NCI-H2107 treated with DMSO at 0.1 percent for 48 hours (cell line): Measurements from ENCODE around the gene ARID1B.
"Not testable (repeated sequence)": the region's sequence is repeated elsewhere in the genome, so short reads cannot be mapped to it uniquely, and the experiment has no call there.

Source experiments
- DNase-seq: peaks from one replicate; lab custom pipeline; 2025; ENCODE audit not compliant: unreplicated experiment; lab: John Stamatoyannopoulos, UW

Gene ARID1B

DNA sequence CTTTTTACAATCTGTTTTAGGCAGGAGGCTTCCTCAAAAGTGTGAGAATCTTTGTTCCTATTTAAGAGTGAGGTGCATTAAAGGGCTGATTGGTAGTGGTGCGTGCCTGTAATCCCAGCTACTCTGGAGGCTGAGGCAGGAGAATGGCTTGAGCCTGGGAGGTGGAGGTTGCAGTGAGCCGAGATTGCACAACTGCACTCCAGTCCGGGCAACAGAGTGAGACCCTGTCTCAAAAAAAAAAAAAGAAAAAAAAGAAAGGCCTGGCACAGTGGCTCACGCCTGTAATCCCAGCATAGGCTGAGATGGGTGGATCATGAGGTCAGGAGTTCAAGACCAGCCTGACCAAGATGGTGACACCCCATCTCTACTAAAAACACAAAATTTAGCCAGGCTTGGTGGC lies 205.7 kb downstream of the ARID1B start:
- DNase-seq, result not testable (repeated sequence)

DNA sequence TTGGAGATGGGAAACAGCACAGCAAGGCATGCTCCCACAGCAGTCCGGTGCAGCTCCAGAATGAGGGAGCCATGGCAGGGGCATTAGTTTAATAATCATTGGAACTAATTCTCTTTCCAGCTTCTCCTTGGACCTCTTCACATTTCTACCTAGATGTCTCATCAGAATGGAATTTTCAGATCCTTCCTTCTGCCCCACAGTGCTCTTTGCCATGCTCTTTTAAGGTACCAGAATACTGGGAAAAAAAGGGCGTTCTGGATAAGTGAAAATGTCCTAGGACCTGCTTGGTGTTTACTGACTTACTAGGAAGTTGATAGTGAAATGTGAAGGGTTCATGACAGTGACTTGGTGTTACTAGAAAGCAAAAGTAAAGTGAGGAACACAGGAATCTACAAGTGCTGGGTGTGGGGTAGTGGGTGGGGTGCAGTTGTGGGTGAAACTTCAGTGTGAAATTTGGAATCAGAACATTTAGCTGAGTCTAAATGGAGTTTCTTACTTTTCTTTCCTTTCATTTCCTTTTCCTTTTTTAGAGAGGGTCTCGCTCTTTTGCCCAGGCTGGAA lies 207.1 kb downstream of the ARID1B start:
- DNase-seq, result no peak

DNA sequence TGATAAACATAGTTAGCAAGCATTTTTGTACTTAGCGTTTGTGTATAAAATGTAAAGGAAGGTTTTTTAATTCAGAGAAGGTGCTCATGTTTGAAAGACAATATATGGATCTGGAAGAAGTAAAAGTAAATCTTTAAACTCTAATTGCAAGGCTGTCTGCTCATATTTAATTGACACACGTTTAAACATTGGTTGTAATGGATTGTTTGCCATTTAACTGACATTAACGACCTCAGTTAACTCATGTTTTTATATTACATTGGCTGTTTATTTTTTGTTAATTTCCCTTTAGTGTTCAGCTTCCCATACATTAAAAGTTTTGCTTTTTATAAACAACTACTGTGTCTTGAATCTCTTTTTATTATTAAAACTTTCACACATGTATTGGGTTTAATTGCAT lies 208.1 kb downstream of the ARID1B start:
- DNase-seq, result no peak

DNA sequence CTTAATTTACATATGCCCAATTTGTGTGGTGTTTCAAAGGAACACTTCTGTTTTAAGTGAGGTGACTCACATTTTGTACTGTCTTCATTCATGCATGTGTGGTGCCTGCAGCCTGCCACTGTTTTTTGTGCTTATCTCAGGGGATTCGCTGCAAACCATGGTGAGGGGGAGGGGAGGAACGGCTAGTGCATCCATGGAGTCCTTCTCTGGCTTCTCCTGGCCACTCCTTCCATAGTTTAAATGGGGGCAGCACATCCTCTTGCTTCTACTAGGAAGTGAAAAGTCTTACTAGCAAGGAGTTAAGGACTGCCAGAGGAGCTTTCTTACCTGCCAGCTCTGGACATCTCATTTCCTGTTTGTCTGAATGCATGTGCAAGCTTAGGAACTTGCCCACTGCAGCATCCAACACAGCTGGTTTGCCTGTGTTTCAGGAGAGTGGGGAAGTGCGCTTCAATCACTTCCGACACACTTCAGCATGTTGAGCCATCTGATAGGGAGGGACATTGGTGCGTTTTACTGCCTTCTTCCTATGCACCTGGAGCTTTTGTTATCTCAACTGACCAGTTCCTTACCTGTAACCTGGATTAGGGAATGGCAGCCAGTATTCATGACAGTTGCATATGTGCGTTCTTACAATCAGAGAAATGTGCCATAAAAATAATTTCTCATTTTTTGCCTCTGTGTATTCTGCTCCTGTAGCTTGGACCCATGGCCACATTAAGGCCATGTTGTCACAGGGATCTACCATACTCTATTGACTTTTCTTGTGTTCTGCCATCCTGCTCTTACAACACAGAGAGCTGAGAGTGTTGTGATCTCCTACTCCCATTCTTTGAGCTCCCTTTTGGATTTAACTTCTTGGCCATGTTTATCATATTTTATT lies 211.3 kb downstream of the ARID1B start:
- peak; percentile 43 for DNase-seq

DNA sequence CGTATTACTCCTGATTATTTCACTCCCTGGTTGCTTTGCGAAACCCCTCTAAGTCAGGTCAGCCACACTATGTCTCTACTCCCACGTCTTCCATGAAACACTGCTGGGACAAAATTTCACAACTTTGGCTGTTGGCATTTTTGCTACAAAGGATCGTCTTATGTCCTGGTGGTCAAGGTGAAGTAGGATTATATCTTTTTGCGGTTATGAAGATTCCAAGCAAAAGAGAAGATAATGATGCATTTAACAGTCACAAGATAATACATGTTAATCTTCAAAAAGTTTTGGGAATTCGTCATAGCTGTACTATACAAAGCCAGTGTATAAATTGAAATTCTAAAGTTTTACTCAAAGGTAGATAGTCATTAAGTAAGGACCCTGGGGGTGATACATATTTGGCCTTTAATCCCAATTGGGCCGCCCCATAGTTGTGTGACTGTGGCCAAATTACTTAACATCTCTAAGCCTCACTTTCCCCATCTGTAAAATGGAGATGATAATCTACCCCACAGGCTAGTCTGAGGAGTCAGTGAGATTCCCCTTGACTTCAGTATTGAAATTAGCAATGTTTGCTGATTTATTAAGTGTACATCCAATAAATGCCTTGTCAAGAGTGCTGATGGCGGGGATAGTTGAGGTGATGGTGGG lies 212.1 kb downstream of the ARID1B start:
- no peak for DNase-seq

DNA sequence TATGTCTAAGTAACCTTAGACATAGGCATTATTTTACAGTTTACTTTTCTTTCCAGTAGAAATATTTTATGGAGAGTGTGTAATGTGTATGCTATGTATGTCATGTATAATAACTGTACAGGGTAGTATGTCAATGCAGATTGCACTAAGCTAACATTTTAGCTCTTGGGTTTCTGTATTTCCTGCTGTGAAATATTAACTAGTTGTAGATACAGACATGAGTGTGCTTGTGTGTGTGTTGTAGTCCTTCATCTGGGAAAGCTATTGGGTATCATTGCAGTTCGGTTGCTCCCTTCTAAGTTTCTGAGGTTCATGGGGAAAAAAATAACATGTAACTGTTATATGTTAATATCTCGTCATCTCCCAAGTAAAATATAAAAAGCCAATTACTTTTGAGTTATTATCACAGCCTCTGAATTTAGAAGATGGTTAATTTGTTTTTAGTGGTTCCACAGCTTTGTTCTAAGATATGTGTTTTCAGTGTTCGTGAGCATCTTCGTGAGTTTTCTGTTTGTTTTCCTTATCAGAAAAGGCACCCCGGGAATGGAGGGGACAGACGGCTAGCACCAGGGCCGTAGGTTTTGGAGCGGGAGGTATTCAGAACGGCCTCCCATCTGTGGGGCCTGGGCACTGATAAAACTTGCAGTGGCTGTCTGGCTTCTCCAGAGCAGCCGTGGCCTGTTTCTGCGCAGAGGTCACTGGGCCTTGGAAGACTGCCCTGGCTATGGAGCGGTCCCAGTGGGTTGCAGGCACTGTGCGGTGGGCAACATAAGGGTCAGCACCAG lies 215.0 kb downstream of the ARID1B start:
- DNase-seq, result no peak

DNA sequence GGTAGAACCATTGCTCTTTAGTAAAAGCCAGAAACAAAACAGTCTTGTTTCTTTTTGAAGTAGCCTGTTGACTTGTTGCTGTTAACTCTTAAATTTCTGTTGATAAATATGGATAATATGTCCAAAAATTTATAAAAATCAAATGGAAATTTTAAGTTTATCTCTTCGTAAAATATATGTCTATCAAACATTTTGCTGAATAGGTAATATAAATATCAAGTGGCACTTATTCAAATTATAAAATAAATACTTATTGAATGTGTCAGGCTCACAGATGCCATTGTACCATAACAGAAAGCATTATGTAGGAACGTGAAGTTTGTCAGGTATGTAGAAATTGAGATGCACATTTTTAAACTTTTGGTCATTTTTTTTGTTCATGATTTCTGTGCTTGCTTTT lies 216.5 kb downstream of the ARID1B start:
- no peak for DNase-seq

DNA sequence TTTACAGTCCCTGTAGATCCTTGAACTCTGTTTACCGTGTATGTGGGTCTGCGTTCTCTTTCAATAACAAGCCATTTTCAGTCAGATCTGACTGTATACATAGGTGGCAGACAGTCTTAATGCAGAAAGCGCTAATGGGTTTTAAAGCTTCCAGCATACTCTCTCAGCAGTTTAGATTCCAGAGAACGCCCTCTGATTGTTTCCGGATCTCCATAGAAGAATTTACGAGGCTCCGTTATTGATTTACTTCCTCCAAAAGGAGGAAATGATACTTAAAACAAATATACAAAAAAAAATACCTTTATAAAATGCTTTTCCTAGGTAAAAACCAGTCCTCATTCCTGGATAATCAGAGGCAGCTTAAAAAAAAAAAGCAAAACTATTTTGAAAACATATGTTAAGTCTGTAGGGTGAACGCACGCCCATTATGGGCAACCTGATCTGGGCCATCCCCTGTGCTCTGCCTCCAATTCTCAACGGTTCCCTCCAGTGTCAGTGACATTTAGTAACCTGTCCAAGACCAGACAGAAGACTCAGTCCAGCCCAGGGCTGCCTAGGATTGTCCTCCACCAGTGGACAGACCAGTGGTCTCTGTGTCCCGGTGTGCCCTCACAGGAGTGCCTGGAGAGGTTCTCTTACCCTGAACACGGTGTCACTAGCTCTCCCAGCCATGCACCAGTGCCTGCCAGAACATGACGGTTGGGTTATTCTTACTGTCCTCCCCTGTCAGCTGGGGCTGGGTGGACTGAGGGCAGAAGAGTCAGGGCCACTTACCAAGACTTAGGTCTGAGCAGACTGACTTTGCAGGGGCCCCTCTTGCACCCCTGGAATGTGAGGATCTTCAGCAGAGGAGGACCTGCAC lies 217.3 kb downstream of the ARID1B start:
- no peak for DNase-seq

DNA sequence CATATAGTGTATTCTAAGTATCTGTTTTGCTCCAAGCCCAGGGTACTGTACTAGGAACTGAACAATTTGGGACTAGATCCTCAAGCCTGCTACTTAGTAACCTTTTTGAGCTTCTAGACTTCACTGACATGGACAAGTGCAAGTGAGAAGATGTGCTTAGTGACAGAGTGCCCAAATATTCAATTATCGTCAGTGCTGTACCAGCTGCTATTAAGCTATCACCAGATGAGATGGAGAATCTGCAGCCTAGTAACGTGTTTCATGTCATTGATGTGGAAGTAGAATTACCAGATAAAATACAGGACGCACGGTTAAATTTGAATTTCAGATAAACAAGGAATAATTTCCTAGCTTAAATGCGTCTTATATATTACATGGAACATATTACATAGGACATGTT lies 218.3 kb downstream of the ARID1B start:
- DNase-seq, result no peak

DNA sequence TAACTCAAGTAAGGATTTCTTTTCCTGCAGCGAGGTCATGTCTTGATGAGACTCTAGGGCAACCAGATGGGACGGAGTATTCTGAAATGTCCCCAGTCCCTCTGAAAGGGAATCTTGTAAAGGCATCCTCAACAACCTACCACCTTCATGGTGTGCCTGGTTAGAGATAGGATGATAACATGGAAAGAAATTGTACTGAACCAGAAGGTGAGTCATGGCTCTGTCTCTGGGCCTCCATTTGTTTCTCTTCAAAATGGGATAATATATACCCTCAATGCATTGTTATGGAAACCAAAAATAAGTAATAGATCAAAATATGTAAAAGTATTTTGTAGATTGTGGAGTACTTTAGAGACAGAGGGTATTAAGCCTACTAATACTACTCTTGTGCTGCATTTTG lies 219.1 kb downstream of the ARID1B start:
- DNase-seq, result no peak

DNA sequence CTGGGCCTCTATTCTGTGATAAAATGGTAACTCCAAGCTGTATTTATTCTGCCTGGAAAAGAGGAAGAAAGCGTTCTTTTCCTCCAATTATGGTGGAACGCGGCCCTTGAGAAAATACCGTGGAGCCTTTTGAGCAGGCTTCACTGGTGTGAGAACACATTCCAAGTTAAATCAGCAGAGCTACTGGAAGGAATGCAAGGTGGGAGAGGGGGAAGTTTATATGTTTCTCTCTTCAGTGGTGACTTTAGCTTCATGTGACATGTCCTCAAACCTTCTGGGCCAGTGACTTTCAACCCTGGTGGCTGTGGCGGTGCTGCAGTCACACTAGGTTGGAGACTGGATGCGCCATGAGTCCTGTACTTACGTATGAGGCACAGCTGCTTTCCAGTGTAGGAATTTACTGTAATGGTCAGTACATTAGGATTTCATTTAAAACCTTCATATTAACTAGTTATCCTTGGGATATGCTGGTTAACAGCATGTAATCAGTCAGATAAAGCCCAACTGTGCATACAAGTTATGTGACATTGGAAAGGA lies 221.7 kb downstream of the ARID1B start:
- no peak for DNase-seq

DNA sequence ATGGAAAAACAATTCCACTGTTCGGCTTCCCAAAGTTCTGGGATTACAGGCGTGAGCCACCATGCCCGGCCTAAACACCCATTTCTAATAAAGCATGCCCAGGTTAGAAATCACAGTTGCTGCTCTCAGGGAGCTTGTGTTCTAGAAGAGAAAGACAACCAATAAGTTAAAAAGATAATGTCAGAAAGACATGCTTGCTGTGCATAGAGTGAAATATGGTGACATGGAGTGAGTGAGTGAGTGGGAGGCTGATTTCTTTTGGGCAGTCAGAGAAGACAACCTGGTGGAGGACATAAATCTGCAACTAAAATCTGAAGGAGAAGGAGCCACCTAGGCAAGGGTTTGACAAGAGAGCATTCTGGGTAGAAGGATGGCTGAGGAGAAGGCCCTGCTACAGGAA lies 222.6 kb downstream of the ARID1B start:
- no peak for DNase-seq

DNA sequence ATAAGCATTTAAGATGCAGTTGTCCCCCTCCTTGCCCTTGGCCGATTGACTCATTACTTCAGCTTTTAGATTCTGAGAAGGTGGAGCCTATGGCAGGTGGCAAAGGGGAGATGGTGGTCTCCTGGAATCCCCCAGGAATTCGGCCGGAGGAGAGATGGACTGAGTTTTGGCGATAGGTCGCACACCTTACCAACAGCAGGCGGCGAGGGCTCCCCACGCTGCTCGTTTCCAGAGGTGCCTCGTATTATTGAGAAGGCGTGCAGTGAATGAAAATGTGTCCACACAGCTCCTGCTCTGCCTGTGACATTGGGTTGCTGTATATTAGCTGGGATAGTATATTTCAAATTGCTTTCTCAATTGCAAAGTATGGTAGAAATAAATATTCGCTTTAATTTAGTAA lies 224.5 kb downstream of the ARID1B start:
- no peak for DNase-seq

DNA sequence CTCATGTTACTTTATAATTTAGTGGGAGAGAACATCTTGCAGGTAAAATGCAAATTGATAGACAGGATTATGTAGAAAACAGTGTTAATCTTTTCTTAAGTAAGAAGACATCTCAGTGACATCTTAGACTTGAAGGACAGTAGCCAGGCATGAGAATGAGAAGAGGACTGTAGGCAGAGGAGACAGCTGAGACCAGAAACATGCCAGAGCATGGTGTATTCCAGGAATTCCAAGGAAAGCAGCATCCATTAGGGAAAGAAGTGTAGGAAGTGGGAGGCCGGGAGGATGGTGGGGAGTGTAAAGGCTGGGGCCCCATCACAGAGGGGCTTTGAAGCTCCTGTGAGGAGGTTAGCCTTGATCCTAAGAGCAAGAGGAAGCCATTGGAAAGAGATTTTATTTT lies 225.6 kb downstream of the ARID1B start:
- no peak for DNase-seq

DNA sequence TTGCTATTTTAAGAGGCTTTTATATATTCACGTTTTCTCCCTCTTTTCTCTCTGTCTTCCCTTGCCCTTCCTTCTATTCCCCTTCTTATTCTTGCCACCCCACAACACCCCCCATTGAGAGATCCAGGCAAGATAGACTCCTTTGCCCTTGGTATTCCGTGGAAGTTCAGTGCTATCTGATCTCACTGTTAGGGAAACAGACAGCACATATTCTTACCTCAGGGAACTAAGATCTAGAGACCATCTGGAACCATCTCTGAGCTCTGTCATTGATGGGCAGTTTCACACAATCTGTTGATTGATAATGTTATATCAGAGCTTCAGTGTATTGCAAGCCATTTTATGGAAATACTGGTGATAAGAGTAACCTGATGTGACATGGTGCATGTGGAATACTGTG lies 228.8 kb downstream of the ARID1B start:
- DNase-seq, result no peak

DNA sequence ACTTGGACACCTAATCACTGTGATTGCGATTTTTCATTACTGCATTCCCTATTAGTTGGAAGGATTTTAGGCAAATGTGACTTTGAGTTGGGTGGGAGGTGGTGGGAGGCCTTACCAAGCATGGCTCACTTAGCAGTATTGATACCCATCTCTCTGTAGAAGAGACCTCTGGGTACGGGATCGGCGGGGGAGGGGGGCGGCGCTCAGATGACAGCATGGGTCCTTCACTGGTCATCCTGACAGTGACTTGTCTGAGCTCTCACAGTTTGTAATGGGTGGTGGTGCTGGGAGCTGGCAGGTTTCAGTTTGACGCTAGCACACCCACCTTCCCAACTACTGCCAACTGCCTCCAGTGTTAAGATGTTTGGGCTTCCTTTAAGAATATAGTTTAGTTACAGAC lies 231.4 kb downstream of the ARID1B start:
- DNase-seq, result no peak

DNA sequence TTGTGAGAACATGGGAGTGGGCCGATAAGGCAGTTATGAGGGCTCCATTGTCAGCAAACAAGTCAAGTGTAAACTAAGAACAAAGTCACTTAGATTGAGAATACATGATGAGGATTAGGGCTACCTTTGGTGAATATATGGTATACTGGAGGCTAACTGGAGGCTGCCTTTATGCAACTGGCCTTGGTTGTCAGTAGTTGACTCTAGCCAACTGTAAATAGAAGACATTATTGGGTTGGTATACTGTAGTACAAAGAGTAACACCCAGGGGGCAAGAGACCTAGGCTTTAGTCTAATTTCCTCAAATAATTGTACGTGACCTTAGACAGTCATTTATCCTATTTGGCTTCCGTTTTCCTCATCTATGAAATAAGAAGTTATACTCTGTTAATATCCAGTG lies 235.2 kb downstream of the ARID1B start:
- DNase-seq, result no peak

DNA sequence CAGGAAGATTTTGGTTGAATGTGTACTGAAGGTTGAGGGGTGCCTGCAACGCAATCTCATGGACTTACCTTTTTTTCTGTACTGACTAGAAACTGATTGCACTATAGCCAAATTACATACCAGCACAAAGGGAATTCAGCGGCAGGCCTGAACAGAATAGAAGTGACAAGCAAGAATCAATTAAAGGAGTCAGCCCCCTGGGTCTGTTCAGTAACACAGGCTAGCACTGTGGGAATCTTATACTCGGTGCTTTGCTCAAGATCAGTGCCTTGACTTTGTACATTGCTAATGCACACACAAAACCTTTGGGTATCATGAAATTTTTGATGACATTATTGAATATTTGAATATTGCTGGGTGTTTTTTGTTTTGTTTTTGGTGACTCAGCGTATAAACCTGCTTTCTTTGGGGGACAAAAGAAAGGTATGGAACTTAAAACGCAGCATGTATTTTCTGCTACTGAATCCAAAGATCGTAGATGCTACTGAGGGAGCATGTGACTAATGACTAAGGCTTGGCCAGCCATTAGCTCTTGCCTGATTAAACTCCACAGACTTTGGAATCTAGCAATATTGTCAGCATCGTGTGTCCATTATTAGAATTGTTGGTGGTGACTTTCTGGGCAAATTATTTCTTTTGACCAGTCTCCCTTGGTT lies 236.6 kb downstream of the ARID1B start:
- DNase-seq, result no peak

DNA sequence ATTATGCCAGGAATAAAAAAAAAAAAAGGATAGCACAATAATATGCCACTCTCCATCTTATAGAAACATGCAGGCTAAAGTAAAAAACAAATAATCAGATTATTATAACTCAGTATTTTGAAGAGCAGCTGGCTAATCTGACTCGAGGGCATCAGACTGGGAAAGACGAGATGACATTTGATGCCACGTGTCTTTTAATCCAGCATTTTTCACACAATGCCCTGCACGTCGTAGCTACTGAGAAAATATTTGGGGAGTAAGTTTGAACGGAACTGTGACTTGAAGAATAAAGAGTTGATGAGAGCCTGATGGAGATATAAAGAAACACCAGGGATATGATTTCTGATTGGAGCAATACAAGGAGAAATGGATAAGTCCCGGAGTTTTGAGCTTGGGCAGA lies 237.7 kb downstream of the ARID1B start:
- no peak for DNase-seq

DNA sequence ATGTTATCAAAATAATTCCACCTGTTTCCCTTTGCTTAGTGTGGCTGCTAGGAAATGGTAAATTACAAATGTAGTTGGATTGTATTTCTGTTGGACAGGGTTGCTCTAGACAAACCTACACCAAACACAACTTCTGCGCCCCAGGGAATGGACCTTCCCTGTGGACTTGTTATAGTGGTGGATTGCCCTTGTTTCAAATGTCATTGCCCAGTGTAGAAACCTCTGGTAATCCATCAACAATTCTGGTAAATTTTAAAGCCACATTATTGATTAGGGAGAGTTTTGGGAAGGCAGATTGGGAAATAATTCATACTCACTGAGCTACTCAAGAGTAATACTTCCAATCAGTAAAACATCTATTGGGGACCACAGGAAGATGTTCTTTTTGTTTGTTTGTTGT lies 239.8 kb downstream of the ARID1B start:
- DNase-seq, result no peak
